NCI-H2227 (cell line): ENCODE data around the gene MDM1.
A peak's percentile ranks its signal among the peaks of the same experiment; 100 is the strongest.

Experiments used
- DNase-seq: peaks from one replicate; lab custom pipeline; 2025; ENCODE audit not compliant: unreplicated experiment; lab: John Stamatoyannopoulos, UW

The MDM1 gene, protein sequence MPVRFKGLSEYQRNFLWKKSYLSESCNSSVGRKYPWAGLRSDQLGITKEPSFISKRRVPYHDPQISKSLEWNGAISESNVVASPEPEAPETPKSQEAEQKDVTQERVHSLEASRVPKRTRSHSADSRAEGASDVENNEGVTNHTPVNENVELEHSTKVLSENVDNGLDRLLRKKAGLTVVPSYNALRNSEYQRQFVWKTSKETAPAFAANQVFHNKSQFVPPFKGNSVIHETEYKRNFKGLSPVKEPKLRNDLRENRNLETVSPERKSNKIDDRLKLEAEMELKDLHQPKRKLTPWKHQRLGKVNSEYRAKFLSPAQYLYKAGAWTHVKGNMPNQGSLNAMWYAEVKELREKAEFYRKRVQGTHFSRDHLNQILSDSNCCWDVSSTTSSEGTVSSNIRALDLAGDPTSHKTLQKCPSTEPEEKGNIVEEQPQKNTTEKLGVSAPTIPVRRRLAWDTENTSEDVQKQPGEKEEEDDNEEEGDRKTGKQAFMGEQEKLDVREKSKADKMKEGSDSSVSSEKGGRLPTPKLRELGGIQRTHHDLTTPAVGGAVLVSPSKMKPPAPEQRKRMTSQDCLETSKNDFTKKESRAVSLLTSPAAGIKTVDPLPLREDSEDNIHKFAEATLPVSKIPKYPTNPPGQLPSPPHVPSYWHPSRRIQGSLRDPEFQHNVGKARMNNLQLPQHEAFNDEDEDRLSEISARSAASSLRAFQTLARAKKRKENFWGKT

DNA sequence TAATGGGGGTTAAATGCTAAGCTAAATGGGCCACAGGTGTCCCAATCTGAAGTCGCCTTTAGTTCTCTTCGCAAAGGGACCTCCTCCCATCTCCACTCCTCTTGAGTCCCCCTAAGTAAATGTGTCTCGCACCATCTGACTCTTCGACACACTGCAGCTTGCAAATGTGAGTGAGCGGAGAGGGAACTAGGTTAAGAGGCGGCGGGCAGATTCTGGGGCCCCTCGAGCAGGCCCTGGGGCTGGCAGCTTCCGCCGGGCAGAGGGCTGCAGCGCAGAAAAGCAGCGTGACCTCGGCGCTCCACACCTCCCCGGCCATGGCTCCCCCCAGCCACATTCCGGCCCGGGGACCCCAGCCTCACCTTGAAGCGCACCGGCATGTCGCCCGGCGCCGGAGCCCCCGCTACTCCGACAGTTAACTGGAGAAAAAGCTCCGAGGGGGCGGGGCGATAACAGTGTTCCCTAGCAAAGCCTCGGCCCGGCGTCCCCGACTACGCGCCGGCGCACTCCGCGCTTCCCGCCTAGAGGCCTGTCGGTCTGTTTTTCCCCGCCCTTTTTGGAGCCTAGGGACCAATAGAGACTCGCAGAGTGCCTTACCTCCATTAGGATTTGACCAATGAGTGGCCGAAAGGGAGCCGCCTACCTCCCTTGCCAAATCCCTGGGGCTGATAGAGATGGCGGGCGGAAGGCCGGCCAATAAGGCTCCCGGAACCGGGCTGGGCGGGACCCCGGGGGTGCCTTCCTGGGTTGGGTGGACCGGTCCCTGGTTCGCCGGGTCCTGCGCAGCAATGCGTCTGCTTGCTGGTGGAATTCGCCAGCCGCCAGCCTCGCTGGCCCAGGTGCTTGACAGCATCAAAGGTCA is at the start of gene MDM1:
TSS of gene MDM1 (minus strand) at position 494 of the 859 bp plus-strand sequence. CDS start at position 377, 117 bp downstream.
- peak; percentile 97 for DNase-seq

DNA sequence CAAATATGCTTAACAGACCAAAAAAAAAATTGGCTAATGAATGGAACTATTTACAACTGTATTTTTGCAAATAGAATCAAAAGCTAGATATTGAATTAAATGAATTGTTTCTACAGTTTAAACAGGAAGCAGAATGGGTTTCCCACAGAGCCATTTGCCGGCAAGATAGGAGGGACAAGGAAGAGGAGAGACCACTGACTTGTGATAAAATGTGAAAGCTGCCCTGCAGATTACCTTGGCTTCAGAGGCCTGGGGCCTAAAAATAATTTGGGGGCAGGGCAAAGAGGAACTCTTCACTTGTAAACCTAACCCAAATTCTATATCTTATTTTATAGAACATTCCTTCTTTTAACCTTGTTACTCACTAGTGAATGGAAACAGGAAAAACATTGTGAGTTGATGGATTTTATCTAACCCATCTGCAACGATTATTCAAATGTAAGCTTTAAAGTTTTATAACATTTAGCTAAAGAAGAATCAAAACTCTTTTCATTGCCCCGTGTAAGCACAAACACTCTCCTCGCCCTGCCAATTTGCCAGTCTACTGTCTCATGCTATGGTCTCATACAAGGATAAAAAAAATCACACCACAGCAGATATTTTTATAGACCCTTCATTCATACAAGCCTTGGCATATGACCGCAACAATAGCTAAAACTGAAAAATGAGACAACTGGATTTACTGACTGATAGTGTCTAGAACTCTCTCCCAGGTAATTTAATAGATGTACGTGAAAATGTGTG is 49.5 kb upstream of the MDM1 start:
- DNase-seq = no peak

DNA sequence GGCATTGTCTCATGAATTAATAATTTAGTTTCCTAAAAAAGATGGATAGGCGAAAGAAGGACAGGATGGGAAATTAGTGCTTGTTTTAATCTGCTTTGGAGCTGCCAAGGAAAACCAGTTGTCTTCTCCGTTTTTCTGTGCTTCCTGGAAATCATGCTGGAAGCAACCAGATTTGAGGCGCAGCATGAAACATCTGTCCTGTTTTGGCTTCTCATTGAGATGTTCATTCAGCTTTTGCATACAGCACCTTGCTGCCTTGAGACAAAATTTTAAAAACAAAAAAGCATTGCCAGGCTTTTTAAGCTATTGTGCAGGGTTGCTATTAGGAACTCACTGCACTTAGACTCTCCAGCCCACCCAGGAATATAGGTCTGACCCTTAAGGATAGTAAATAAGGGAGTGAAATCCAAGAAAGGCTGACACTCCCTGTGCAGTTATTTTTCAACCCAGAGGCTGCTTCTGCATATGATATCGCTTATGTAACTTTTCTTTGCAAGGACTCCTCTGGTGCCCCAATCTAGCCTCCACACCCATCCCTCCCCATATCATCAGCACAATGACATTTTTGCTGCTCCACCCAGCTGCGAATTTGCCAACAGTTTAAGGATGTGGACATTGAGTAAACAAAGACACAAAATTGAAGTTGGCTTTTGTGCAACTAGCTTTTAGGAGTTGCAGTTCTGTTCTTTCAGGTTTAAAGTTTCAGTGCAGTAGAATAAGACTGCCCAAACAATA is 46.9 kb upstream of the MDM1 start:
- no peak for DNase-seq

DNA sequence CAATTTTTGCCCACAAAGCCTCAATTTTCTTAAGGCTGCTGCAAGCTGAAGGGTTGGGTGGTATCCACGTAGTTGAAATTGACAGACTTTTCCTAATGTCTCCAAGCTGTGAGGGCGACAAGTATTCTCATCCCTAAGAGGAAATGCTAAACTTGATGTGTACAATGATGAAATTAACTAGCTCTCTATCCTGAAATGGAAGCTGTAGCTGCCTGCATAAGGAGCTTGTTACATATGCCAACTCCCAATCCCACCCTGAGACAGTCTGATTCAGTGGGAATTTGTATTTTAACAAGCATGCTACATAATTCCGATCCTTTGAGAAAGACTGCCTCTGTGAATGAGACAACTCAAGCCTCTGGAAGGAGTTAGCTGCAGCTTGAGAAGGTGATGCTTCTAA is 45.7 kb upstream of the MDM1 start:
- no peak for DNase-seq

DNA sequence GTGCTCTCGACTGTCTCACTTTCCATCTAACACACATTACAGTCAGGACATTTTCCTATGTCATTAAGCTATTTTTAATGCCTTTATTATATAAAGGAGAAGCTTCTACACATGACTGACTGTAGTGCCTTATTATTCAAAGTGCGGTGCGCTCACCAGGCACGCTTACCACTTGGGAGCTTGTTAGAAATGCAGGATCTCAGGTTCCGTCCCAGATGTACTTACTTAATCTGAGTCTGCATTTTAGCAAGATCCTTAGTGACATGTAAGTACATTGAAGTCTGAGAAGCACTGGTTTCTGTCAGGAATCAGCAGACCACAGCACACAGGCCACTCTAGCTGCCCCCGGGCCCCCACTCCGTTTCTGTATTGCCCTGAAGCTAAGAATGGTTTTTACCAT is 44.7 kb upstream of the MDM1 start:
- DNase-seq = no peak

DNA sequence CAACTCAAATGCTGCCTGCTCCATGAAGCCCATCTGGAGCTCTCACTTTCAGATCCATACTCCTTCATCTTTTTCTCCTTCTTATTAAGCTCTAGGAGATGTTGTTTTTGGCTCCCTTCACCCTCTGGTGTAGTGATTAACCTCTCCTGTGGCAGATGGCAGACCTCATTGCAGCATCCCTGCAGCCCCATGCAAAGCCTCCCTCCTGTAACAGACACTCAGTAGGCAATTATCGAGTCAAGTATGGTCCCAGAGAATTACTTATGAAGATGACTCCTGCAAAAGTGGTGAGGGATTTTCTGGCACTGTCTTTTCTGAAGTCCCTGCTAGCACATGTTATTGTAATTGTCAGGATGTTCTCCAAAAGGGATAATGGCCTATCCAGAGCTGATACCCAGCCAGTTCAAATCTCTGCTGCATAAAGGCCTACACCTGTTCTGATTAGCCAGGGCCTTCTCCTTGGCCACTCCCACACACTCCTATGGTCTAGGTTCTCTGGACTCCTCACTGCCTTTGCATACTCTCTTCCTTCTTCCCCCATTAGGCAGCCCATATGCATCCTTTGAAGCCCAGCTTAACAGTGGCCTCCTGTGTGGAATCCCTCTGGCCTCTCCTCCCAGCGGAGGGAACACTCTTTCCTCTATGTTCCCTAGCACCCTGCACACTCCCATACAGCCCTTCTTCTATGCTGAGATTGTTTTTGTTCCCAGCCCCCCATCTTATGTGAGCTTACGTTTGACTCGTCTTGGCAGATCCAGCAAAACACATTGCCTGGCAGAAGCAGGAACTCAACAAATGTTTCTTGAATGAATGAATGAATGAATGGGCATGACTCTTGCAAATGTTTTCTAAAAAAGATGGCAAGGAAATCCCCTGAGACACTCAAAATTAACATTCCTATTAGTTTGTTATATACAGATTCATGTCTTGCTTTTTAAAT is 43.9 kb upstream of the MDM1 start:
- peak; percentile 46 for DNase-seq

DNA sequence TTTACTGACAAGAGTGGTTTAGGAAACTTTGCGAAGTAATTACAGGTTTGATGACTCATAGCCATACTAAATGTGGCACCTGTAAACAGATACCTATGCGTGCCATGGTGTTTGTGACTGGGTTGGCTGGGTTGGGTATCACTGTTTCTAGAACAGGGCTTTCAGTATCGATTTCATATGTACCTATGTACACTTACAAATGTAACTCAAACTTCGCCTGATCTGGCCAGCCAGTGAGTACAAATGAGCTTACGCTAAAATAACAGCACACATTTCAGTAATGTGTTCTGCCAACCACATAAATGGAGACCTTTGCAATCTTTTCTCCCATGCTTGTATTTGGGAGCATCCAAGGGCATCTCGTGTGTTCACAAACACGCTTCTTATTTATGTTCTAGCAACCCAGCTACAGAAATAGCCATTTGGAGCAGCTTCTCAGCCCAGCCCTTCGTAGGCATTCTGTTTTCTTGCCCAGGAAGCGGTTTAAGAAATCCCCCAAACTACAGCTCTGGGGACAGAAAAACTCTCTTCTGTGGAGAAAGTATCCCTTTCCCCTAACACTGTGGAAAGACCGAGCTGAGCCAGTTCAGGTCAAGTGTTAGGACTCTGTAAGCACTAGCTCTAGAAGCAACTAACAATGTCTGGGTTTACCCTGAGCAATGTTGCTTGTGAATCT is 42.3 kb upstream of the MDM1 start:
- DNase-seq = no peak

DNA sequence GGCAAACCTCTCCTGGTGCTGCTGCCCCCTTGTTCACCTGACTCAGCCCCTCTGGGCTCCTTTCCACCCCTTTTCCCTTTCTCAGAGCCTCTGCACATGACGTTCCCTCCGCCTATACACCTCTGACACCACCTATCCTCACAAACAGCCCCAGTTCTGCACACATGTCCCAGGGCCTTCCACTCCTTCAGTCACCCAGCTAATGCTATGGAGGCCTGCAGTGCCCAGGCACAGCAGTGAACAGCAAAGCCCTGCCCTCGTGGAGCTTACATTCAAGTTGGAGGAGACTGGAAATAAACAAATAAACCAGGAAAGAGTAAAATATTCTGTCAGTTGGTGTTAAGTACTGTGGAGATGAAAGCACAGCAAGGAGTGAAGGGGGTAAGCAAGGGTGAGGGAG is 38.5 kb upstream of the MDM1 start:
- no peak for DNase-seq

DNA sequence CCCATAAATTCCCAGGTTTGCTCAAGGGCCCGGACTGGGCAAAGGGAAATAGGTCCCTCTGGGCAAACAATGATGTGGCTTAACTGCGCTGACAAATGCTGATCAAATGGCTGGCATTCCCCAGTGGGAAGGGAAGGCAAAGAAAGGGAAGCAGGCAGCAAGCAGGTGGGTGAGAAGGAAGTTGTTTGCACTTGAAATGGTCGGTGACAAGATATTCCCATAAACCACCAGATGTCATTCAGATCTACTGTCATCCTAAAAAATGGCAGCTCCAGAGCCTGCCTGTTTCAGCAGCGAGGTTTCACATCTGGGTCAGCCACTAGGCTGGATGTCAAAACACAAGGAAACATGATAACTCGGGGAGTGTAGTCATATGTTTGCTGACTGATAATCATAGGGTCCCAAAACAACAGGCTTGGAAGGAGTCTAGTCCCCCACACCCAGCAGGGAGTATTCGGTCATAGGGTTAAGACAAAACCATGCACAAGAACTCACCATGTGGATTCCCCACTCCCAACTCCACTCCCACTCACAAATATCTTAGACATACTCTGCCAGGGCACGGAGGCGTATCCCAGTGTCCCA is 37.9 kb upstream of the MDM1 start:
- no peak for DNase-seq

DNA sequence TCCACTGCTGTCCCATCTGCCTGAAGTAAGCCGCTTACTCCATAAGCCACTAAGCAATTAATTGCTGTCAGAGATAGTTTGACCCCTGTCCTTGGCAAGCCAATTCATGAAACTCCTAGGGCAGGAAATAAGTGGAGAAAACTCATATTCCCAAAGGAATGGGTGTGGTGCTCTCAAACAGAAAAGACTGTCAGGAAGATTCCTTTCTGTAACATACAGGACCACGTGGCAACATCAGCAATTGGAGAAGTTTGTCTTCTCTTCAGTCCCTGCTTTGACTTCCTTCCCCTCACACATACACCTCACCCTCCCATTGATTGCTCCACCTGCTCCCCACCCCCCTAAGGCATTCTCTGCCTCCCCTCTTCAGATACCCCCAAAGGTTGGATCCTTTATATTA is 36.2 kb upstream of the MDM1 start:
- DNase-seq = no peak

DNA sequence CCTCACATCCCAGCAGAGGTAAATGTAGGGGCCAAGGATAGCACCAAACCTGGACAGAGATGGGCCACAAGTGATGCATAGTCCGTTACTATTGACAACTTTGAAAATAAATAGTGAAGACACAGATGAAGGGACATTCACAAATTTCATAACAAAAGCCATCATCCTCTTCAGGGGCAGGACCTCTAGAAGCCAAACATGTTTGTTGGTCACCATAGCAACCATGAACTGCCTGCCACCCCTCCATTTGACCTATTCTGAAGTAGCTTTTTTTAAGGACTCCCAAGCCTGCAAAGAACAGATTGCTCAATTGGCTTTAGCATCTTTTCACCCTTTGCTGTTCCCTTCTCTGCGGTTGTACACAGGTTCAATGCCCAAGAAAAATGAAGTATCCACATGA is 35.7 kb upstream of the MDM1 start:
- peak; percentile 16 for DNase-seq

DNA sequence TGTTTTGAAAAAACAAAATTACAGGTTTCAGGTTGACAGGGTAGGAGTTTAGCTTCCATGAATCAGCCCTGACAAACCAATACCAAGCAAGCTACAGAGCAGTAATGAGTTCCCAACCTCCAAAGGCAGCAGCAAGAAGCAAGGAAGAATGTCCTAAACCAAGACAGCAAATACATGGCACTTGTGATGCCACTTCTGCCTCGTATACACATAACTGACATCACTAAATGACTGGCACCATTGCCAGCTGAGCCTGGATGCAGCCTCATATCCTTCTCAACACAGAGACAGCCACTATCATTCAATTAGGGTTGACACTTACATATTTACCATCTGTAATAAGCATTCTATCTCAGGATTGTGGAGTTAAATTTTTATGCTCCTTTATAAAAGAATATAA is 35.0 kb upstream of the MDM1 start:
- peak; percentile 9 for DNase-seq

DNA sequence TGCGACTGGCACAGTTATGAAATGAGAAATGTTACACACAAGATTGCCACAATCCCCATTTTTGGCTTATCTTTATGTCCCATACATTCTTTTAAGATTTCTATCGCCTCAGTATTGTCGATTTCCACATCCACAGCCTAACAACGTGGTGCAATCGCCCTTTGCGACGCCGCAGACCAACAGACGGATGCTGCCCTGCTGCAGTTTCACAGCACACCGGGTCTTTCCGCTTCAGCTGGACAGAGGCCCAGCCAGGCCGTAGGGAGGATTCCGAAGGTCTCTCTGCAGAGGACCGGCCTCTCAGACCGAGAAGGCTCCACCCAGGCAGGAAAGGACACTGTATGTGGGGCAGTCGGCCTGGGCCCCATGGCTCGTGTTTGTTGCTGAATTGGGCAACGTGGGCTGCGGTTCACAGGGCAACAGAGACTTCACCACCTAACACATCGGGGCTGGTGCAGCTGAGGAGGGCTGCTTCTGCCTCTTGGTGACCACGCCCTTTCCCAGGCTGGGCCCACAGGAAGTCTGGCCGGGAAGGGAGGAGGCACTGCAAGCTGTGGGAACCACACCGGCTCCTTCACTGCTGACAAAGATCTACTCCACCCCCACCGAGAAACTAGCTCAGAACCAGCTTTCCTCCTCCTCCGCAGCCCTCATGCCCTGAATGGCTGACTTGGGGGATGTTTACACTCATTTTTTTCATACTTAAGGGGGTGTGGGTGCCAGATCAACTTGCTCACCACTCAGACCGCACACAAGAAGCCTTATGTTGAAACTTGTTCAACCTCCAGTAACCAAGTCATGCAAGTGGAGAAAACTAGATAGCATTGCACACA is 32.9 kb upstream of the MDM1 start:
- peak; percentile 85 for DNase-seq

DNA sequence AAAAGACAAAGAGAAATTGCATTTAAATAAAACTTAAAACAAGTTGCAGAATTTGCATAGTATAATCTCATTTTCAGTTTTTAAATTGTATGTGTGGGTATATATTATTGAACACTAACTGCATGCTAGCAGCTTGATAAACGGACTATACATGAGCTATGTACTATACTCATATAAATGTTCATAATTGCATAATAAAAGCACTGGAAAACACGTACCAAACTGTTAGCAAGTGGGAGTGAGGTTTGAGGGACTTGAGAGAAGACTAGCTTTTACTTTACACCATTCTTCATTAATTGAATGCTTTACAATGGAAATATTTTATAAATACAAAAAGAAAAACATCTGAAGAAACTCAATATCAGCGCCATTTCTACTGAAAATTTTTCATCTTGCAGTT is 32.2 kb upstream of the MDM1 start:
- no peak for DNase-seq

DNA sequence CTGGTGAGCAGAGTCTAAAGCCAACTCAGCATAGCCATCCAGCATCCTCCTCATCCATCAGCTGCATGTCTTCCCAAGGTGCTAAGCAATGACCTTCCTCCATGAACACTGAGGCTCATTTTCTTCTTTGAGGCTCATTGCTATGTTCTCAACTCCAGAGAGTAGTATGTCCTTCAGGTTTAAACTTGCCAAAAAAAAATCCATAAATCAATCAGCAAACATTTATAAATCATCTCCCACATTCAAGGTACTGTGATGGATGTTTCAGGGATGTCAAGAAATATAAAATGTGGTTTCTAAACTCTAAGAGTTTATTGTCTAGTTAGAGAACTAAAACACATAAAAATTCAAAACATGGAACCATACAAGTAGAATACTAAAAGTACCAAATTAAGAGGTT is 29.8 kb upstream of the MDM1 start:
- DNase-seq = no peak

DNA sequence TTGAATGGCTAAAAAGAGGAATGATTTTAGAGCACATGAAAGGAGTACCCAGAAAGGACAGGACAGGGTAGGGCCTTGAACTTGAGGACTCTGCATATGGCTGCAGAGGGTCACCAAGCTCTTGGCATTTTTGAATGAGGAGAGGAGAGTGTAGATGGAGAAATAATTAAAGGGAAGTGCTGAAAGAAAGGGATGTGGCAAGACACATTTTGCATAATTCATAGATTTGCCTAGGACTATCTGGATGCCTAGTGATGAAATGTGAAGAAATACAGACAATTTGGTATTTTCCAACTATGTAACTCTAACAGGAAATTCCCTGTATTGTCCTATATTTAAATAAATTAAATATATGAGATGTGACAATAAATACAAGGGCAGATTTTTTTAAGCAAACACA is 27.5 kb upstream of the MDM1 start:
- no peak for DNase-seq
